Measurements from ENCODE around the gene CRYBG3.

- no peak for TF ChIP-seq CTCF (conservative IDR thresholded peaks at IDR 0.05)
- TF ChIP-seq ZFX (IDR thresholded peaks at IDR 0.05), result no peak
These were observed 89.6 kb downstream of the CRYBG3 start for GRCh38 chr3:97911459-97911858.

Measured in C4-2B (cell line).